Measurements from ENCODE around the gene FHIT.

- TF ChIP-seq EZH2 (IDR thresholded peaks at IDR 0.05; ENCODE audit: insufficient read depth, poor library complexity, severe bottlenecking) (no peak), EZH2phosphoT487 (IDR thresholded peaks at IDR 0.05; ENCODE audit: insufficient read depth, low read depth) (no peak)
These were observed 111.6 kb downstream of the FHIT start for GRCh38 chr3:61139686-61140085.

All from GM23248 (cell line).